ENCODE results near the gene MRPS7. TPM values are rescaled to one million over a fixed set of nuclear protein-coding genes. Genes with fewer than 3 reads are reported as not detected.

The MRPS7 gene
- total and polyA plus RNA-seq, 9 of the 15 experiments (the other 6 are each of a cell fraction or from before 2014, with no cell fraction given) = 107 to 244 (median 132) TPM

- TF ChIP-seq RERE (CRISPR knock-in tag; IDR thresholded peaks at IDR 0.05; ENCODE audit: borderline replicate concordance) (no peak), MXI1 (IDR thresholded peaks at IDR 0.05; ENCODE audit: low read depth, low read length) (peak; percentile 48; the same call in 1 of the 2 replicates), SREBF2 (CRISPR knock-in tag; IDR thresholded peaks at IDR 0.05) (no peak), HDAC1 (IDR thresholded peaks at IDR 0.05) (peak in 1 of 2 experiments; percentile 91; a peak in 3 of 4 replicates), ZZZ3 (IDR thresholded peaks at IDR 0.05) (no peak), GTF2F1 (IDR thresholded peaks at IDR 0.05; ENCODE audit: low read depth, low read length) (no peak), STAT5B (CRISPR knock-in tag; IDR thresholded peaks at IDR 0.05) (no peak), NR2C1 (IDR thresholded peaks at IDR 0.05) (no peak), NR2C1 (tag; IDR thresholded peaks at IDR 0.05) (no peak), ZNF507 (tag; conservative IDR thresholded peaks at IDR 0.05) (no peak), ZNF311 (CRISPR knock-in tag; IDR thresholded peaks at IDR 0.05) (peak; percentile 22; the same call in 1 of the 2 replicates), ID3 (CRISPR knock-in tag; IDR thresholded peaks at IDR 0.05) (no peak), ID3 (tag; IDR thresholded peaks at IDR 0.05) (no peak; the same call in 1 of the 2 replicates), BHLHE40 (IDR thresholded peaks at IDR 0.05; ENCODE audit: low read length) (peak; percentile 46), ZNF699 (CRISPR knock-in tag; IDR thresholded peaks at IDR 0.05; ENCODE audit: insufficient replicate concordance) (no peak), AFF4 (CRISPR knock-in tag; IDR thresholded peaks at IDR 0.05) (peak; percentile 39; the same call in 1 of the 2 replicates), SNAPC5 (CRISPR knock-in tag; IDR thresholded peaks at IDR 0.05) (no peak)
These were observed at the start of gene MRPS7, which contains the start of gene GGA3 (continued) for GRCh38 chr17:75261336-75262111.

Data from K562 (cell line).